GM12875 (cell line): ENCODE data around the gene PPM1J.
A peak's percentile ranks its signal among the peaks of the same experiment; 100 is the strongest.

Experiments used
- H3K4me3 ChIP-seq: one replicate; pipeline ENCODE4 v1.5.1; 2011; ENCODE audit warnings: low read depth, low read length, control low read depth
- TF ChIP-seq, protein P1 (sequence below): IDR thresholded peaks from 2 replicates; pipeline ENCODE4 v1.5.1; 2011; ENCODE audit warnings: low read depth, mild to moderate bottlenecking, control low read depth, inconsistent platforms, low read length, moderate library complexity, borderline replicate concordance; ENCODE audit not compliant: insufficient read depth

The PPM1J gene

GRCh38 chr1:112718691-112719418 is 3.7 kb upstream of the PPM1J start:
- no peak overlapping the region for H3K4me3 ChIP-seq
- TF ChIP-seq, protein P1, sequence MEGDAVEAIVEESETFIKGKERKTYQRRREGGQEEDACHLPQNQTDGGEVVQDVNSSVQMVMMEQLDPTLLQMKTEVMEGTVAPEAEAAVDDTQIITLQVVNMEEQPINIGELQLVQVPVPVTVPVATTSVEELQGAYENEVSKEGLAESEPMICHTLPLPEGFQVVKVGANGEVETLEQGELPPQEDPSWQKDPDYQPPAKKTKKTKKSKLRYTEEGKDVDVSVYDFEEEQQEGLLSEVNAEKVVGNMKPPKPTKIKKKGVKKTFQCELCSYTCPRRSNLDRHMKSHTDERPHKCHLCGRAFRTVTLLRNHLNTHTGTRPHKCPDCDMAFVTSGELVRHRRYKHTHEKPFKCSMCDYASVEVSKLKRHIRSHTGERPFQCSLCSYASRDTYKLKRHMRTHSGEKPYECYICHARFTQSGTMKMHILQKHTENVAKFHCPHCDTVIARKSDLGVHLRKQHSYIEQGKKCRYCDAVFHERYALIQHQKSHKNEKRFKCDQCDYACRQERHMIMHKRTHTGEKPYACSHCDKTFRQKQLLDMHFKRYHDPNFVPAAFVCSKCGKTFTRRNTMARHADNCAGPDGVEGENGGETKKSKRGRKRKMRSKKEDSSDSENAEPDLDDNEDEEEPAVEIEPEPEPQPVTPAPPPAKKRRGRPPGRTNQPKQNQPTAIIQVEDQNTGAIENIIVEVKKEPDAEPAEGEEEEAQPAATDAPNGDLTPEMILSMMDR: peak; percentile 92

- H3K4me3 ChIP-seq: no peak overlapping the region
- TF ChIP-seq, protein P1: no peak
Observed at GRCh38 chr1:112717263-112717873, 2.2 kb upstream of the PPM1J start.

- H3K4me3 ChIP-seq: no peak overlapping the region
- TF ChIP-seq, protein P1: peak; percentile 92
Observed at GRCh38 chr1:112716133-112716720, 1.1 kb upstream of the PPM1J start.

- TF ChIP-seq, protein P1: 0 out of 2 replicates have a peak, but pooled peaks have one; percentile 20
- H3K4me3 ChIP-seq: peak overlapping the region; percentile 62
Observed at GRCh38 chr1:112714313-112715263, 544 bp downstream of the PPM1J start.

GRCh38 chr1:112713466-112714312 is 1.4 kb downstream of the PPM1J start:
- H3K4me3 ChIP-seq: peak overlapping the region; percentile 62
- TF ChIP-seq, protein P1: no peak

GRCh38 chr1:112712701-112713128 is 2.4 kb downstream of the PPM1J start:
- no peak overlapping the region for H3K4me3 ChIP-seq
- TF ChIP-seq, protein P1: no peak
